ENCODE data around the gene GSC2.
A peak's percentile ranks its signal among the peaks of the same experiment; 100 is the strongest.

Gene GSC2, protein sequence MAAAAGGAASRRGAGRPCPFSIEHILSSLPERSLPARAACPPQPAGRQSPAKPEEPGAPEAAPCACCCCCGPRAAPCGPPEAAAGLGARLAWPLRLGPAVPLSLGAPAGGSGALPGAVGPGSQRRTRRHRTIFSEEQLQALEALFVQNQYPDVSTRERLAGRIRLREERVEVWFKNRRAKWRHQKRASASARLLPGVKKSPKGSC

DNA sequence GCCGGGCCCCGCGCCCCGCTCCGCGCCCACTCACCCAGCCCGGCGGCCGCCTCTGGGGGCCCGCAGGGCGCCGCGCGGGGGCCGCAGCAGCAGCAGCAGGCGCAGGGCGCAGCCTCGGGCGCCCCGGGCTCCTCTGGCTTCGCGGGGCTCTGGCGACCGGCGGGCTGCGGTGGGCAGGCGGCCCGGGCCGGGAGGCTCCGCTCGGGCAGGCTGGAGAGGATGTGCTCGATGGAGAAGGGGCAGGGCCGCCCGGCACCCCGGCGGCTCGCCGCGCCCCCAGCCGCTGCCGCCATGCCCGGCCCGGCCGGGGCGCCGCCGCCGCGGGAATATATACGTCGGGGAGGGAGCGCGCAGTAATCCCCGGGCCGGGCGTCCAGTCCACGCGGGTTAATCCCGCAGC is at the start of gene GSC2:
TSS of gene GSC2 (minus strand) at position 302 of the 400 bp plus-strand sequence. CDS start at position 293, 9 bp downstream.
- no peak for DNase-seq (ENCODE audit: low read depth)

DNA sequence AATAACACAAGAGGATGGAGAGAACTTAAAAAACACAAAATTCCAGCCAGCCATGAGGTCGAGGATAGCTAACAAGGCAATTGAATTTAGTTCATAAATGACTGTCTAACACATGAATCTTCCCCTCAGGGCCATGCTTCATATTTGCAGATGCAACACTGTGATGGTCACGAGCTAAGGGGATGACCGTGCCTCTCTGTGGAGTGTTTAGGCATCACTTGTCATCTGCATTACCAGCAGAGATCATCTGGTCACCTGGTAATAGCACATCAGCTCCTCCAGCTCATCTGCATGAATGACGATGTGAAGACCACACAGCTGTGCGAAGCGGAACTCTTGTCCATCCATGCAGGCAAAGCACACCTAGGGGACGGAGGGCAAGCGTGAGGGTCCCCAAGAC is 49.4 kb upstream of the GSC2 start:
- DNase-seq (ENCODE audit: low read depth) = no peak

DNA sequence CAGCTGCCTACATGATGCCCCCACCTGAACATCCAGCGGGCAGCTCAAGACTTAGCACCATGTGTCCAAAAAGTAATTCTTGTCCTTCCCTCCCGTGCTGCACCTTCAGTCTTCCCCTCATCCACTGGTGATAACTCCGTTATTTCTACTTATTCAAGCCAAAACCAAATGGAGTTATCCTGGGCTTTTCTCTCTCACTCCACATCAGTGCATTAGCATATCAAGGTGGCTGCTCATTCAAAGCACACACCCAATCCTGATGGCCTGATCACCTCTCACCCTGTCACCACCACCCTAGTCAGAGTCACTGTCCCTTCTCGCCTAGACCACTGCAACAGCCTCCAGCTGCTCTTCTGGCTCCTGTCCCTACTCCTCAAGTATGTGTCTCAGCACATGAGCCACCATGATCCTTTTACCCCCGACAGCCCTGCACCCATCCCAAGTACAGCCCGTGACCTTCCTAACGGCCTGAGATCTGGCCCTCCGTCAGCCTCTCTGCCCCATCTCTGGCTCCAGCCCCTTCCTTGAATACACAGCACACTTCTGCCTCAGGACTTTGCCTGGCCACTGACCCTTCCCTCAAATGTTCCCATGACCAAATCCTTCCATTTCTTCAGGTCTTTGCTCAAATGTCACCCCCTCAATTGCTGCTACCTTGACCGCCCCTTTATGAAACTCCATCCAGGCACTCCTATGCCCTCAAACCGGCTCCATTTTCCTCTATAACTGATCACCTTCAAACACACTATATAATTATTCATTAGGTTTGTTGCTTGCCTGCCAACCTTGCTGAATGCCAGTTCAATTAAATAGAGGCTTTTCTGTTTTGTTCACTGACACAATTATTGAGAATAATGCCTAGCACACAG is 48.1 kb upstream of the GSC2 start:
- DNase-seq (ENCODE audit: low read depth) = no peak

DNA sequence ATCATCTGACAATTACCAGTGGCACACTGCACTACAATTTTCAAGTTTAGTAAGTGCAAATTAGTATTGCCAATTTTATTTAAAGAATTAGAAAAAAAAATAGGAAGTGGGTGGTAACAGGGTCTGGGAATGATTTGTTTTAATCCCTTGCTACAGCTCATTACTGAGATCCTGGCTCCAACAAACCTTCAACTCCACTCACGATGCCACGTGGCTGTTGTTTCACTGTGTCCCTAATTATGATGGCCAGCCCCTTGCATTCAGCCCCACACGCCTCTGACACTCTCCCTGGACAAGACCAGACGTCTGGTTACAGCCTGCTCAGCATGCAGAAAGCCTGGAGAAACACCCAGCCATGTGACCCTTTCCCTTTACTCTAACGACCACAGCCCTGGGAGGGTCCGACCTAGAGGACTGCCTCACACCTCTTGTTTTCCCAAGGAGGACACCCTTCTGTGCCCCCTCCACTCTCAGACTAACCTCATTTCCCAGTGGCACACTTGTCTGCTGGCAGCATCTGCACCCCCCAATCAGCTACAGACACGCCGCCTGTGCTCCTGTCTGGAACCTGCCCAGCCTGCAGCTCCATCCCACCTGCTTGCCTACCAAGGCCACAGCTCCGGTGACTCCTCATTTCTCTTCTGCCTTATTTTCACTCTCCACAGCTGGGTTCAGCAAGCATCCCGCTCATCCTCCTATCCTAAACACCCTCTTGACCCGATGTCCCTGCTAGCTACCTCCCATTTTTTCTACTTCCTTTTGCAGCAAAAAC is 46.9 kb upstream of the GSC2 start:
- no peak for DNase-seq (ENCODE audit: low read depth)

DNA sequence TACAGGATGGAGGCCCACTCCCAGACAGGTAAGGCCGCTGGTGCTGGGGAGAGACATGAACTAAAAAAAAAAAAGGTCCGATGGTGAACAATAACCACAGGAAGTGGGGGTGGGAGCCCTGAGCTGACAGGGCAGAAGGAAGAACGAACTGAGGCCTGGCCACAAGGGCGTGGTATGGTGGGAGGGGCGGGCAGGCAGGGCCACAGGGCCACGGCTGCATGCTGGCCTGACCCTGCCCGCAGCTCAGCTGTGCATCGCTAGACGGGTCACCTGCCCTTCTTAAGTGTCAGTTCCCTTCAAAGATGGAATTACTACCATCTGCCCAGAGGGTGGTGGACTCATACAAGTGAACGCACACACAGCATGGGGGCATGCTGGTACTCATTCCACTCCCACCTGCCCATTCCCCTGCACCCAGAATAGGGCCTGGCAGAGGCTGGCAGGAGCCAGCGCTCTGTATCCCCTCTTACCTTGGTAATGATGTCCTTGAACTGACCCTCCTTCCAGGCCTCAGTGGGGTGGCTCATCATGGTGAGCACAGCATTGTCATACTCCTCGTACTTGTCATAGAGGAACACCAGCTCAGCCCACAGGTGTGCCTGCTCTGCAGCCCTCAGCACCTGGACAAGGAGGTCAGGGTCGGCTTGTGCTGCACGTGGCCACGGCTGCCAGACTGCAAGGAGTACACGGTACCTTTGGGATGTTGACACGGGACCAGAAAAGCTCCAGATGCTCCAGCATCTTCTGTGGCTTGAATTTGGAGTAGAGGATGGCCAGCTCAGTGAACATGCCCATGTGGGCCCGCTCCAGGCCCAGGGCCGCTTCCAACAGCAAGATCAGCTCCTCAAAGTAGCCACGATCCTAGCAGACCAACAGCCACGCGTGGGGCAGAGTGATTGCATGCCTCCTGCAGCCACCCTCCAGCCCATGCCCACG is 46.0 kb upstream of the GSC2 start:
- DNase-seq (ENCODE audit: low read depth) = no peak

DNA sequence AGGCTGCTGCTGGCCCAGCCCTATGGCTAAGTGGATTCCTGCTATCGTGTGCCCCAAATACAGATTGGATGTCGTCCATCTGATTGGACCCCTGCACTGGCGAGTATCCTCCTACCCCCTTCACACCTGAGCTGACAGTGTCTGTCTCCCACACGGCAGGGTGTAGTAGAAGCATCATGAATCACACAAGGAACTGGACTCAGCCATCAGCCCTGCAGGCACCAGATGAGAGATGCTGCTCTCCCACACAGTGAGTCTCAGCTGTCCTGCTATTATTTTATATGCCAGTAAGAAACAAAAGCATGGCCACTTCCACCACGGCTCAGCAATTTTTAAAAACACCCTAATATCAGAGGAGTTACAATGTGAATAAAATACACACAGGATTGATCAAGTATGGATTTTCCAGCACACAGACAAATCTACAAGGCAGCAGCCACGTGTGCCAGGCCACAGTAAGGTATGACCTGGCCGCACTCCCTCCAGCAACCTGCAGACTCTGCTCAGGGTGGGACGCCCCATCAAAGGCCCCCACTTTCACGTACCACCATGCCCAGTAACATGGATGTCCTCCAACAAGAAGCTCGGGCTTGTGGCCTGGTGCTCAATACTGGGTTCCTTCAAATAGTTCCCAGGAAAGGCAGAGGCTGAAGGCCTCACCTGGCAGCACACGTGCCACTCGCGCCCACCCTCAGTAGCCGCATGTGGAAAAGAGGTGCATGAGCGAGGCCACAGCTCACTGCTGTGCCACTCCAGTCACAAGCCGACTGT is 44.9 kb upstream of the GSC2 start:
- no peak for DNase-seq (ENCODE audit: low read depth)

DNA sequence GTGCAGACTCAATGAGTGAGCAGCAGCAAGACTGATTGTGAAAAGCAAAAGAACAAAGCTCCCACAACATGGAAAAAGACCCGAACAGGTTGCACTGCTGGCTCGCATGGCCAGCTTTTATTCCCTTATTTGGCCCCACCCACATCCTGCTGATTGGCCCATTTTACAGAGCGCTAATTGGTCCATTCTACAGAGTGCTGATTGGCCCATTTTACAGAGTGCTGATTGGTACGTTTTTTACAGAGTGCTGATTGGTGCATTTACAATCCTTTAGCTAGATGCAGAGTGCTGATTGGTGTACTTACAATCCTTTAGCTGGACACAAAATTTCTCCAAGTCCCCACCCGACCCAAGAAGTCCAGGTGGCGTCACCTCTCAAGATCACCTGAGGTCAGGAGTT is 43.8 kb upstream of the GSC2 start:
- no peak for DNase-seq (ENCODE audit: low read depth)

DNA sequence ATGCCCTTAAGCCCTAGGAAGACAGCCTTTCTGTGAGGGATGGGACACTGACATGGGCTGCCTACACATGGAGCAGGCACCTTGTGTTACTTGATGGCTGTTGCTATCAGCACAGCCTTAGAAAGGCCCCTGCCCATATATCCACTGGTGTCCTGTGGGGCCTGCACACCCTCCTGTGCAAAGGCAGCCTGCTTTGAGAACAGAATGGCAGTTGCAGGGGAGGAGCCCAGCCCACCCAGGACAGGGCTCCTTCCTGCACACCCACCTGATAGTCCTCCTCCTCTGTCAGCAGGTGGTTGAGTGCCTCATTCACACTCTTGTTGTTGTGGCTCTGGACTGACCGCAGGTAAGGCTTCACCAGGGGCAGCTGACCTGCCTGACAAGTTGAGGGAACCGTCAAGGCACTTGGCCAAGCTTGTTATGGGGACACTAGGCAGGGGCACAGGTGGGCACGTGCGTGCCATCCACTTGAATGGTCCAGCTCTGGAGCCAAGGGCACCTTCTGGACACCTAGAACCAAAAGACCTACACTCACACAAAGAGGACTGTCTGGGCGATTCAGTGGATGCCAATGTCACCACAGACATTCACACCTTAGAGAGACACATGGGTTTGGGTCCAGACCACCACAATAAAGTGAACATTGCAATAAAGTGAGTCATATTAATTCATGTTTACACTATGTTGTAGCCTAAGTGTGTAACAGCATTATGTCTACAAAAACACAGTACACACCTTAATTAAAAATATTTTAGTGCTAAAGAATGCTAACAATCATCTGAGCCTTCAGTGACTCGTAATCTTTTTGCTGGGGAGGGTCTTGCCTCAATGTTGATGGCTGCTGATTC is 37.8 kb upstream of the GSC2 start:
- DNase-seq (ENCODE audit: low read depth) = no peak

DNA sequence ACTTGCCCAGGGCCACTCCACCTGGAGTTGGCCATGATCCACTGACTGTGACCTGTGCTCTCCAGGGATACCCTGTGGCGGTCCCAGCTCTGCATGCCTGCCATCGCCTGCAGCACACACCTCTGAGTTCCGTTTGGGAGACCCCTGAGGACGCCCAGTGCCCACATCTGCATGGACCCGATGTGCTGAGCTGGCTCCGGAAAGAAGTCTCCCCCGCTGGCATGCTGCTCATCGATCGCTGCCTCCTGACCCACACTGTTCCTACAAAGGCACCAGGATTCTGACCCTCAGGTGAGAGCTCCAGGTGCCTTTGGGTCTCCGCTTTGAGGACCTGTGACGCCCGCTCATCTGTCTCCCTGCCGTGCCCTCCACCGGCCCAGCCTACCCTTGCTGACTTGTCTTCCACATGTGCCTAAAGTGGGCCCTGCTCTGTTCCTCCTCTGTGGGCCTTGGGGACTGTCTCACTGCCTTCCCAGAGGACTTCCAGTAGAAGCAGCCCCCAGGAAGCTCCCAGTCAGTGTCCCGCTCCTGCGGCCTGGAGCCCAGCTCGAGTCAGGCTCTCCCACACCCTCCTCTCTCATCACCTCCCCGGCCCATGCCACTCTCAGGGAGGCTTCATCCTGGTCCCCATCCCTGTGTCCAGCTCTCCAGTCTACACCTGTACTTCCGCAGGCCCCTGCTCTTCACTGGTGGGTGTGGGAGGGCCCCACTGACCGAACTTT is 34.3 kb upstream of the GSC2 start:
- DNase-seq (ENCODE audit: low read depth) = no peak

DNA sequence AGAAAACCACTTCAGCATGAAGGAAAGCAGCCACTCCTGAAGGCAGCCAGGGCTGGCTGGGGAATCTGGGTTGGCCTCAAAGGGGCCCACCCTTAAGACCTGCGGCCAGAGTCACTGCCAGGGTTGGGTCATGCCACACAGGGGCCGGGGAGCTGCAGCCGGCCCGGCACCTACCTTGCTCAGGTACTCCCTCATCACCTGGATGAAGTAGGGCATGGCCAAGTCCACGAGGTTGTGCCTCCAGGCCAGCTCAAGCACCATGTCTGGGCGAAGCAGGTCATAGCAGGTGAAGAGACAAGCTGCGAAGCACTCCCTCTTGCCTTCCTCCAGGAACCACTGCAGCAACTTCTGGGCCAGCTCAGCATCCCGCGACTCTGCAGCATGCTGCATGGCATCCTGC is 33.1 kb upstream of the GSC2 start:
- no peak for DNase-seq (ENCODE audit: low read depth)

DNA sequence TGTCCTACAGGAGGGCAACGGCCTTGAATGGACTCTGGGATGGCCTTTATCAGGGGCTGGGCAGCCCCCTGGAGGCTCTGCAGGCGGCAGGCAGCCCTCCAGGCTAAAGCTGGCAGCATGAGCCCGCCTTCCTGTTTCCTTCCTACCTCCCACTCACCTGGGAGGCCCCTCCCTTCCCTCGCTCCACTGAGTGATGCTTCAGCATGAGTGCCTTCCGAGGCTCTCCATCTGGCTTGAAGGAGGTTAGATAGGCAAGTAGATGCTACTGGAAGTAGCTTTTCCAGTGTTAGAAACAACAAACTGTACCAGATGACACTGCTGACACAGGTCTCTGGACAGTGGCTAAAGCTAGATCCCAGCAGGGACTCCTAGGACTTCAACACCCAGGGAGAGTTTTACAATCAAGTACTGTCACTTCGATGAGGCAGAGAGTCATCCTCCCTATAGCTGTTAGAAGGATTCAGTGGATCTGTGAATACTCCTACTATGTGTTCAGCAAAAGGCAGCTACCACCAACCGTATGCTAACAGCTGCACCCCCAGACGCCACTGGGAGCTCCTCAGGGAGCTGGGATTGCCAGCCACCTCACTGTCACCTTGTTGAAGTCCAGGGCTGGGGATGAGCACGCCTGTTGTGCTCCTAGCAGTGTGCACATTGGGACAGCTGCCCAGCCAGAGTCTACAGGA is 32.5 kb upstream of the GSC2 start:
- no peak for DNase-seq (ENCODE audit: low read depth)

DNA sequence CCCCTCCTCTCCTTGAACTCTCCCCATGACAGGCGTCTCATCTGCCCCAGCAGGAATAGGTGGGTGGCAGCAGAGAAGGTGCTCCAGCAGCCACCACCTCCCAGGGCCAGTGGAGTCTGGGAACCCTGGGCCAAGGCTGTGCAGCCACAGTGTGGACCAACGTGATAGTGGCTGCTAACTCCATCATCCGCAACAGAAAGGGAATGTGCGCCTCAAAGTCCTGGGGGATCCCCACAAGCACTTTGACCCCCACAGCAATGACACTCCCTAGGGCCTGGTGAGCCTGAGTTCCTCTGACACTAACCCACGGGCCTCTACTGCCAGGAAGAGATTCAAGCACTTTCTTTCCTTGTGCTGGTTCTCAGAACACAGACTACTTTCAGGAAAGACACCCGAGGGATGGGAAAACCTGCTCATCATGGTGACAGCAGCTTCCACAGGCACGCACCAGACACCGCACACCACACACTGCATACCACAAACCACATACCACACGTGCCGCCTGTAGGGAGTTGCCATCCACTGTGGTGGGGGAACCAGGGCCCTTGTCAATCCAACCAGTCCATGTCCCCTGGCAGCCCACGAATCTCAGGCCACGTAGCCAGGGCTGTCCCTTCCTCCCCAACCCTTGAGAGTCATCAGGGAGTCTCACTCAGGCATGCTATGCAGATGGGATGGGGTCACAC is 31.8 kb upstream of the GSC2 start:
- DNase-seq (ENCODE audit: low read depth) = no peak

DNA sequence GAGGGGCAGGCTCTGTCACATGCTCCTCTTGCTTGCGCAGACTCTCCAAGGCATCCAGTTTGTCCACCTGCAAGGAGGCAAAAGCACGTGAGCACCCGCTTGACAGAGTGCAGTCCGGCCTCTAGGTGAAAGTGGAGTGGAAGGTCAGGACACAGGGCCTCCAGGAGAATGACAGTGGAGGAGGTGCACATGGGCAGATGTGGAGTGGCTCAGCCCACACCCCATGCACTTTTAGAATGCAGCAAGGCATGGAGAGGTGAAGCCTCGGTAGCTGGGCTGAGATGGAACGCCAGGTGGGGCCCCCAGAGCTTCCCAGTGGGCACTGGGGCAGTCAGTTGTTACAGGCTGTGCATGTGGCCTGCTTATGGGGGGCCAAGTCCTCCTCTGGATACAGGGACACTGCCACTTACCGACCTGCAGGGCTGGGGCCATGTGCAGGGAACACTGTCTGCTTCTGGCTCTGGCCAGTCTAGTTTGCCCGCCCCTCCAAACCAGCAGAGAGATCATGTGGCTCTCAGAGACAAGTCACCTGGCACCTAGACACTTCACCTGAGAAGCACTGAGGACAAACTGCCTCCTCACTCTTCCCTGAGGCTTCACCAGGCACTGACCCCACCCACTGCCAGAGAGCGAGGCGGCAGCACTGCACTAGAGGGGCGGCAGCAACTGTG is 30.8 kb upstream of the GSC2 start:
- DNase-seq (ENCODE audit: low read depth) = no peak

DNA sequence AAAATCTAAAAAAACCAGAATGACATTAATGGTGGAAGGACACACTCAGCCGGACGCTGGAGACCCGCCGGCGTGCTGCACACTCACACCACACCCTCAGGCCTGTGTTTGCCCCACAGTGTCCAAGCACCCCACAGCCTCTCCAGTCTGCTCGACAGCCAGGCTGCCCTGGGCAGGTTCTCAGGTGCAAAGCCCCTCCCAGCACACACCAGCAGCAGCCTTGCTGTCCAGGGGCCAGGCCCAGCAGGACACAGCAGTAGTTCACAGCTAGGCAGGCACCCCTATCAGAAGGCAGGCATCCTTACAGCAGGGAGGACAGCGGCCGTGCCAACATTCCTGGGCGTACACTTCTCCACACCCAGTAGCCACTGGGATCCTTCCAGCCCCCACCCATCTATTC is 30.1 kb upstream of the GSC2 start:
- DNase-seq (ENCODE audit: low read depth) = no peak

DNA sequence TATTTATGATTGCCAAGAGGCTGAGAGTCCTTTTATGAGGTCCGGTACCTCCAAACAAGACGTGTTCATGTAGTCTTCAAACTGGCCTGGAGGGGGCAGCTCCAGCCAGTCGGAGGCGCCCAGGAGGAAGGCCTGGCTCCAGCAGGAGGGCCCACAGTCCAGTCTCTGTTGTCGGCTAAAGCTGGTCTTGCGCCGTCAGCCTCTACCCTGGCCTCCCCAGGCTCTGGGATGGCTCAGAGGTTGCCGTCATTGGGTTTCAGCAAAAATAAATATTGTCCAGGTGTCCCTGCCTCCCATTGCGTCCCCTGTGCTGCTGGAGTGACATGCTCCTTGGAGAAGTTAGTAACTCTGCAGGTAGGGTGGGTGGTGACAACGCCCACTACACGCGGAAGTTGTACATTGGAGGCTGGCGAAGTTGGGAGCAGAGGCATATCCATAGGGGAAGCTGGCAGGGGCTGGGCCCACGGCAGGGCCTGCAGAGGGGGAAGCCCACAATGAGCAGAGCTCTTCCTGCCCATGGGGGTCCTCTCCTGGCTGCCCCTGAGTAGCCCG is 29.5 kb upstream of the GSC2 start:
- no peak for DNase-seq (ENCODE audit: low read depth)

DNA sequence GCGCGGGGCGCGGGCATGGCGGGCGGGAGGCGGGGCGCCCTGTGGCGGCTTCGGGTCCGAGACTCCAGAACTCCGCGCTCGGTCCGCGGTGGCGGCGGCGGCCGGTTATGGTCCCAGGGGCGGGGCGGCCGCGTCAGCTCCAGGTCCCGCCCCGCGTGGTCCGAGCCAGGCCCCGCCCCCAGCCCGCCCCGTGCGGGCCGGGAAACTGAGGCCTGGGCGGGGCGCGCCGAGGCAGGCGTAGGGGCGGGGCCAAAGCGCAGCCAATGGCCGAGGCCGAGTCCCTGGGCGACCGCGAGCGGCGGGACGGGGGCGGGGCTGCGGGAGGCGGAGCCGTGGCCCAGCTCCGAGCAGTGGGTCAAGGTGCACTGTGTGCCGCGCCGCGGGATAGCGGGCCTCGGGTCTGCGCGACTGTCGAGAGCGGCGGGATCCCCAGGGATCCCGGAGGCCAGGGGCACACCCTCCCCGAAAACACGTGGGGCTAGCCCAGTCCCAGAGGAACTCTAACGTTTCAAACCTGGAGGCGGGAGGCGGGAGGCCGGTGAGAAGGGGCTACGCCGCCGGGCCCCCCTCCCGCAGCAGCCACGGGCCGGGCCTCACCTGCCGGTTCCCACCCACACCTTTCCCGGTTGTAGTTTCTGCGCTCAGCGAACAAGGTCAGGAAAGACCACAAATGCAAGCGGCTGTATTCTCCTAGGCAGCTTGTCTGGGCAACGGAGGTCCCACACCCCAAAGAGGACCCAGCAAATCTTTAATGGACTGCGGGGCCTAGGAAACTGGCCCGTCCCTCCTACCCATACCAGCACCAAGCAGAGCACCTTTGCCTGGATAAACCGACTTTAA is 28.8 kb upstream of the GSC2 start, which contains the start of gene SLC25A1:
TSS of gene SLC25A1 (minus strand) at position 80 of the 840 bp plus-strand sequence. CDS start at position 17, 63 bp downstream.
- peak; percentile 57 for DNase-seq (ENCODE audit: low read depth)
